HG03520 (cell line): ENCODE data around the gene DNAH2.

ENCODE experiments used
- ATAC-seq: cut with Tn5 transposase; IDR thresholded peaks from one replicate; pipeline ENCODE4 v1.9.1; 2021; ENCODE audit warnings: mild to moderate bottlenecking, moderate library complexity; ENCODE audit not compliant: unreplicated experiment

Gene DNAH2

DNA sequence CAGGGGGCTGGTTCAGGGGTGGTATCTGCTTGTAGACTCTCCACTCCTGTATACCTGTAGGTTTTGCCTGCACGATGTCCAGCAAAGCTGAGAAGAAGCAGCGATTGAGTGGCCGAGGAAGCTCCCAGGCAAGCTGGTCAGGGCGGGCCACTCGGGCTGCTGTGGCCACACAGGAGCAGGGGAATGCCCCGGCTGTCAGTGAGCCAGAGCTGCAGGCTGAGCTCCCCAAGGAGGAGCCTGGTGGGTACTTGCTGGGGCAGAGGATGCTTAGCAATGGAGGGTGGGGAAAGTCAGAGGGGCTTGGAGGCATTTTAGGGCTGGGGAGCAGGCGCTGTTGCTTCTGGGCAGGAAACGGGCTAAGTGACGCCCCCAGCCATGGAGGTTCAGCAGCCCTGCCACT lies 2.1 kb downstream of the DNAH2 start:
- no peak for ATAC-seq

DNA sequence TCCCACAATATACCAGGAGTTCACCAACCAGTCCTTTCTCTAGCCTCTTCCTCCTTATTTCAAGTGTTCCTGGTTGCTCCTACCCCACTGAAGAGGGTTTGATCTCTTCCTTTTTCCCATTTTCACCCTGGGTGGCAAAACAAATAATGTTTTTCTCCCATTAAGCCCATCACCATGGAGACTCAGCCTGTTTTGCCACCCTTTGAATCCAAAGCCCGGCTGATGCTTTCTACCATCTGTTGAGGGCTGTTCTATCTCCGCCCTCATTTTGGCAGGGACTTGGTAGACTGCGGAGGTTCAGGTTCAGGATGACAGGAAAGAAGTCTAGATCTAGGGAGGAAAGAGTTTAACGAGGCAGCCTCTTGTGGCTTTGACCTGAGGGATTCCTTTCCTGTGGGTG lies 2.6 kb downstream of the DNAH2 start:
- no peak for ATAC-seq

GRCh38 chr17:7721612-7722011 lies 4.1 kb downstream of the DNAH2 start:
- ATAC-seq: no peak

DNA sequence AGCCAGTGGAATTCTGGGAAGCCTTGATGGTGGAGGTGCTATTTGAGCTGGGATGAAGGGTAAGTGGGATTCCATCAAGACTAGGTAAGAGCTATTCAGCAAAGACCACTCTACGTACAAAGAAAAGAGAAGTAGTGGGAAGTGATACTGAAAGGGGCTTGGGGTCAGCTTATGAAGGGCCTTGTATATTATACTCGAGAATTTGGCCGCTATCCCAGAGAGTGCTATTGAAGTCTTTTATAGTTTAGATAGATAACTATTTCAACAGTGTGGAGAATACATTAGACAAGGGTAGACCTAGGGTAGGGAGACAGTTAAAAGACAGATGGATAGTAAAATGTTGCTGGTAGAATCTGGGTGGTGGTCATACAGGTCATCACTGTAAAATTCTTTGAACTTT lies 10.3 kb downstream of the DNAH2 start:
- no peak for ATAC-seq

GRCh38 chr17:7729816-7730215 lies 12.3 kb downstream of the DNAH2 start:
- no peak for ATAC-seq

DNA sequence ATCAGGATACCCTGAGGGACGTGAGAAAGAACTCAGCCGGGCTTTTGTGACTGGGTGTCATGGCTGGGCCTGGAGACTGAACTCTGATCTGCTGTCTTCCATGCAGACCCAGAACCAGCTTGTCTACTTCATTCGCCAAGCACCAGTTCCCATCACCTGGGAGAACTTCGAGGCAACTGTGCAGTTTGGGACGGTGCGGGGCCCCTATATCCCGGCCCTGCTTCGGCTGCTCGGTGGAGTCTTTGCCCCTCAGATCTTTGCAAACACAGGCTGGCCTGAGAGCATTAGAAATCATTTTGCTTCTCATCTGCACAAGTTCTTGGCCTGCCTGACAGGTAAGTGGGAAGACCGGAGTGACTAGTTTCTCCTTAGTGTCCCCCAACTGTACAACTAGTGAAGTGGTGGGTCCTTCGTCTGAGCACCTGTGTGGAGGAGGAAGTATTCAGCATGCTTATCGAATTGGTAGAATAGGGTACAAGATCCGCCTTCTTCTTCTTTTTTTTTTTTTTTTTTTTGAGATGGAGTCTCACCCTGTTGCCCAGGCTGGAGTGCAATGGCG lies 15.5 kb downstream of the DNAH2 start:
- ATAC-seq: no peak

- ATAC-seq: no peak
Measured at GRCh38 chr17:7737601-7738000, 20.1 kb downstream of the DNAH2 start.

DNA sequence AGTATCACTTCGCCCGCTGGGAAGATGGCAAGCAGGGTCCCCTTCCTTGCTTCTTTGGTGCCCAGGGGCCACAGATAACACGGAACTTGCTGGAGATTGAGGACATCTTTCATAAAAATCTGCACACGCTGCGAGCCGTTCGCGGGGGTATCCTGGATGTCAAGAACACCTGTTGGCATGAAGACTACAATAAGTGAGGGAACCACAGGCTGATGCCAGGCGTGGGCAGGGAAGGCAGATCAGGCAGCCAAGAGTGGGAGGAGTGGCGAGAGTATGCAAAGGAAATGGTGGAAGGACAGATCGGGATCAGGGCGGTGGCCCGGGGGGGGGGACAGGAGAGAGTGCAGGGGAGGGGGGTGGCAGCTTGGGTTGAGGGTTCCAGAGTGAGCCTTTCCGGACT lies 22.2 kb downstream of the DNAH2 start:
- no peak for ATAC-seq

- ATAC-seq: no peak
Measured at GRCh38 chr17:7740481-7741001, 23.0 kb downstream of the DNAH2 start.

DNA sequence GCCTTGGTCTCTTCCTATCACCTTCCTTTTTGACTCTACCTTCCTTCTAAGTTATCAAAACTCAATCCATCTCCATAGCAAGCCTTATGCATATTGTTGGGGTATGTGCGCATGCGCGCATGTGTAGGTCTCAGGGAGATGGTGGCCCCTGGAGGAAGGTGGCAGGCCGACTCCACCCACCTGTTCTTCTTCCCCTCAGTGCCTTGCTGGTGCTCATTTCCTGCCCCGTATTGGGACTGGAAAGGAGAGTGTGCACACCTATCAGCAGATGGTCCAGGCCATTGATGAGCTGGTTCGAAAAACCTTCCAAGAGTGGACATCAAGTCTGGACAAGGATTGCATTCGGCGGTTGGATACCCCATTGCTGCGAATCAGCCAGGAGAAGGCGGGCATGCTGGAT lies 25.2 kb downstream of the DNAH2 start:
- ATAC-seq: no peak

GRCh38 chr17:7744416-7744815 lies 26.9 kb downstream of the DNAH2 start:
- ATAC-seq: no peak

- no peak for ATAC-seq
Measured at GRCh38 chr17:7745748-7746470, 28.4 kb downstream of the DNAH2 start.

GRCh38 chr17:7747635-7748071 lies 30.1 kb downstream of the DNAH2 start:
- no peak for ATAC-seq

DNA sequence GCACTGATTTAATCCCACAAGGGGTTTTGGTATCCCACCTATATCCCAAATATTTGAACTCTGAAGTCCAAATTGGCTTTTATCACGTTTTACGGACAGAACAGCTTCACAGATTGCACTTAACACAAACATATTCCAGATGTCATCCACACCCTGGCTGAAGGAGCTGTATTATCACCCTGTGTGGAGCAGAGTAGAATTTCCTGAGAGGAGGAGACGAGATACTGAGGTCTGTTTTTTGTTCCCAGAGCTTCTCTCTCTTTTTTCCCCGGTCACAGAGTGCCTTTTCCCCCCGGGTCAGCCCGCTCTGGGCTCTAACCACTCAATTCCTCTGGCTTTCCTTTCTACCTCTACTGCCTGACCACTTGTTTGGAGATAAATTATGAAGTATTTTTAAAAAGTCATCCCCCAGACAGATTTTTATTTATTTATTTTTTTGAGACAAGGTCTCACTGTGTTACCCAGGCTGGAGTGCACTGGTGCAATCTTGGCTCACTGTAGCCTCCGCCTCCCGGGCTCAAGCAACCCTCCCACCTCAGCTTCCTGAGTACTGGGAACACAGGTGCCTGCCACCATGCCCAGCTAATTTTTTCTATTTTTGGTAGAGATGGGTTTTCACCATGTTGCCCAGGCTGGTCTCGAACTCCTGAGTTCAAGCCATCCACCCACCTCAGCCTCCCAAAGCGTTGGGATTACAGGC lies 30.7 kb downstream of the DNAH2 start:
- no peak for ATAC-seq

- ATAC-seq: no peak
Measured at GRCh38 chr17:7750321-7750821, 32.8 kb downstream of the DNAH2 start.

GRCh38 chr17:7754656-7755055 lies 37.1 kb downstream of the DNAH2 start:
- ATAC-seq: no peak

DNA sequence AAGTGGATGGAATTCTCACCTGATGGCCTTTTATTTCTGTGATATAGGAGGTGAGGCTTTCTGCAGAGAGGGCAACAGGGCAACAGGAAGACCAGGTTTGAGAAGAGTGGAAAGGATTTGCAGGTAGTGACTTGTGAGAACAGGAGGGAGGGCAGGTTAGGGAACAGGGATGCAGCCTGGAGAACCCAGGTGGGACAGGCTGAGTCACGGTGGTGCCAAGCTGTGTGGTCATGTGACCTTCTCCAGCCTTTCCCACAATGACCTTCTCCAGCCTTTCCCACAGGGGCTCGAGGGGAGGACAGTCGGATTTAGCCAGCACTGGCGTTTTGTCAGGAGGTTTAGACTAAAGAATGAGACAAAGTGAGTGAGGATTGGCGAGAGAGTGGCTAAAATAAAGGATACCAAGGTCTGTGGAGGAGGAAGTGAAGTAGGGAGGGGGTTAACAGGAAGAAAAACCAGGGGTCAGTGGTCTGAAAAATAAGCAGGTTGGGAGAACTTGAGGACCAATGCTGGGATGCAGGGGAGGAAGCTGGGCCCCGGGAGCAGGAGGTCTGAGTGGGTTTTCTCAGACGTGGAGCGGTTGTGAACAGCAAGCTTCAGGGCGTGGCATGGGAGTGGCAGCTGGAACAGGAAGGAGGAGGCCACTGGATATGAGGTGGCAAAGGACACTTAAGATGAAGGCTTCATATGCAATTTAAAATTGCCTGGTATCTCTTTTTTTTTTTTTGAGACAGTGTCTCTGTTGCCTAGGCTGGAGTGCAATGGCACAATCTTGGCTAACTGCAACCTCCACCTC lies 37.7 kb downstream of the DNAH2 start:
- ATAC-seq: no peak

DNA sequence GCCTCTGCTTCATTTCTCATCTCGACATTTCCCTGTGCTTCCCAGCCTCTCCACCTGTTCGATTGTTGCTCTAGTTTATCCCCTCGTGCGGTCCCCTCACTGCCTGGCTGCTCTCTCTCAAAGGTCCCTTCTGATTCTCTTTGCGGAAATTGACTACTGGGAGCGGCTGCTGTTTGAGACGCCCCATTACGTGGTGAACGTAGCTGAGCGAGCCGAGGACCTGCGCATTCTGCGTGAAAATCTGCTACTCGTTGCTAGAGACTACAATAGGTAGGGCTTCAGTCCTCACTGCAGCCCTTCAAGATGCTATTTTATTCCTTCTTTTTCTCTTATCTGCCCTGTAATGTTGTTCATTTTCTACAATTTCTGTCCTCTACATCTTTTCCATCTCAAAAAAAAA lies 39.4 kb downstream of the DNAH2 start:
- no peak for ATAC-seq

GRCh38 chr17:7763919-7764318 lies 46.4 kb downstream of the DNAH2 start:
- ATAC-seq: no peak

DNA sequence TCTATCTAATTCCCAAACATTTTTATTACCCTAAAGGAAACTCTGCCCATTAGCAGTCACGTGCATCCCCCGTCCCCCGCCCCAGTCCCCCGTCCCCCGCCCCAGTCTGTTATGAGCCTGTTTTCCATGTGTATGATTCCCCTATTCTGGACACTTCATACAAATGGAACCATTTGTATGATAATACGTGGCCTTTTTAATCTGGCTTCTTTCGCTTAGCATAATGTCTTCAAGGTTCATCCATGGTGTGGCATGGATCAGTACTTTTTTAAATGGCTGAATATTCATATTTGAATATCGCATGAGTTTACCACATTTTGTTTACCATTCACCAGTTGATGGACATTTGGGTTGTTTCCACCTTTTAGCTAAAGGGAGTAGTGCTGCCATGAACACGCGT lies 49.5 kb downstream of the DNAH2 start:
- ATAC-seq: no peak

GRCh38 chr17:7767405-7768021 lies 50.0 kb downstream of the DNAH2 start:
- no peak for ATAC-seq
